ENCODE measurements around the gene PEAK3.

The PEAK3 gene

GRCh38 chr19:2282062-2282861, at the start of gene PEAK3:
PEAK3 (minus strand) TSS chr19:2282175; CDS start chr19:2280931, 1,244 bp downstream.
- DNase-seq (ENCODE audit: insufficient read length, low spot score), result no peak
- FAIRE-seq, result no peak
- no peak for TF ChIP-seq CTCF (IDR thresholded peaks at IDR 0.05; ENCODE audit: insufficient read depth, missing control alignments)

- no peak for DNase-seq (ENCODE audit: insufficient read length, low spot score)
- no peak for TF ChIP-seq CTCF (IDR thresholded peaks at IDR 0.05; ENCODE audit: insufficient read depth, missing control alignments)
- no peak for FAIRE-seq
Observed at GRCh38 chr19:2330632-2331284, 48.8 kb upstream of the PEAK3 start.

GRCh38 chr19:2330255-2330631, 48.3 kb upstream of the PEAK3 start:
- no peak for TF ChIP-seq CTCF (IDR thresholded peaks at IDR 0.05; ENCODE audit: insufficient read depth, missing control alignments)
- DNase-seq (ENCODE audit: insufficient read length, low spot score), result no peak

GRCh38 chr19:2329501-2329916, 47.5 kb upstream of the PEAK3 start:
- DNase-seq (ENCODE audit: insufficient read length, low spot score) (no peak), FAIRE-seq (no peak)
- TF ChIP-seq CTCF (IDR thresholded peaks at IDR 0.05; ENCODE audit: insufficient read depth, missing control alignments), result no peak

More at GRCh38 chr19:2330255-2330631, 48.3 kb upstream of the PEAK3 start:
- FAIRE-seq, result no peak

GRCh38 chr19:2329149-2329478, 47.1 kb upstream of the PEAK3 start:
- no peak for TF ChIP-seq CTCF (IDR thresholded peaks at IDR 0.05; ENCODE audit: insufficient read depth, missing control alignments)
- DNase-seq (ENCODE audit: insufficient read length, low spot score) (no peak), FAIRE-seq (no peak)

GRCh38 chr19:2328401-2329148, 46.6 kb upstream of the PEAK3 start, which contains the start of the genes LSM7 and SPPL2B:
LSM7 (minus strand) TSS chr19:2328586; CDS start chr19:2328566, 20 bp downstream.
SPPL2B (plus strand) TSS chr19:2328684; CDS start chr19:2328710, 26 bp downstream.
- TF ChIP-seq CTCF (IDR thresholded peaks at IDR 0.05; ENCODE audit: insufficient read depth, missing control alignments), result no peak
- DNase-seq (ENCODE audit: insufficient read length, low spot score) (peak; percentile 99), FAIRE-seq (no peak)

All from D721Med (cell line).